C4-2B (cell line): ENCODE results near the gene COPS2.

Source experiments
- H3K27ac ChIP-seq: fragments of 450-650 bp; 2 replicates; pipeline ENCODE4 v1.5.1; 2017
- ZFX ChIP-seq: fragments of 450-650 bp; IDR thresholded peaks from 2 replicates; pipeline ENCODE4 v1.6.1; 2017
- TF ChIP-seq, protein P1 (sequence below): fragments of 450-650 bp; conservative IDR thresholded peaks from 2 replicates; pipeline ENCODE4 v1.5.1; 2017; ENCODE audit warnings: mild to moderate bottlenecking

The COPS2 gene

DNA sequence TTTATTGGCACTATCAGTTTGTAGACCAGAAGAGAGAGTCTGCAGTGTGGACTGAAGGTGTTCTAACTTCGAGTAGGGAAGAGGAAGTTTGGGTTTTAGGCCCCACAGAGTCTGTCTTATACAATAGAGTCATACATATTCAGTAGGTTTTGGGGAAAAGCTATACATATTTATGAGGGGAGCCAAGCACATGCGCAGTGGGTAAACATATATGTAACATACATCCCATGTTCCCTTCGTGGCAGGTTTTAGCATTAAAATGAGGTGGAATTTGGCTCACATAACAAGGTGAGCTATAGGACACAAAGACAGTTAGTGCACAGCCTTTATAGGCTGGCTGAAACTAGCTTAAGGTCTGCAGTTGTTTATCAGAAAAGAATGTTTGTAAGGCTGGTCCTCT is 19.5 kb upstream of the COPS2 start:
- no peak for TF ChIP-seq ZFX
- TF ChIP-seq, protein P1, sequence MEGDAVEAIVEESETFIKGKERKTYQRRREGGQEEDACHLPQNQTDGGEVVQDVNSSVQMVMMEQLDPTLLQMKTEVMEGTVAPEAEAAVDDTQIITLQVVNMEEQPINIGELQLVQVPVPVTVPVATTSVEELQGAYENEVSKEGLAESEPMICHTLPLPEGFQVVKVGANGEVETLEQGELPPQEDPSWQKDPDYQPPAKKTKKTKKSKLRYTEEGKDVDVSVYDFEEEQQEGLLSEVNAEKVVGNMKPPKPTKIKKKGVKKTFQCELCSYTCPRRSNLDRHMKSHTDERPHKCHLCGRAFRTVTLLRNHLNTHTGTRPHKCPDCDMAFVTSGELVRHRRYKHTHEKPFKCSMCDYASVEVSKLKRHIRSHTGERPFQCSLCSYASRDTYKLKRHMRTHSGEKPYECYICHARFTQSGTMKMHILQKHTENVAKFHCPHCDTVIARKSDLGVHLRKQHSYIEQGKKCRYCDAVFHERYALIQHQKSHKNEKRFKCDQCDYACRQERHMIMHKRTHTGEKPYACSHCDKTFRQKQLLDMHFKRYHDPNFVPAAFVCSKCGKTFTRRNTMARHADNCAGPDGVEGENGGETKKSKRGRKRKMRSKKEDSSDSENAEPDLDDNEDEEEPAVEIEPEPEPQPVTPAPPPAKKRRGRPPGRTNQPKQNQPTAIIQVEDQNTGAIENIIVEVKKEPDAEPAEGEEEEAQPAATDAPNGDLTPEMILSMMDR, result no peak
- H3K27ac ChIP-seq, result no peak overlapping the region

DNA sequence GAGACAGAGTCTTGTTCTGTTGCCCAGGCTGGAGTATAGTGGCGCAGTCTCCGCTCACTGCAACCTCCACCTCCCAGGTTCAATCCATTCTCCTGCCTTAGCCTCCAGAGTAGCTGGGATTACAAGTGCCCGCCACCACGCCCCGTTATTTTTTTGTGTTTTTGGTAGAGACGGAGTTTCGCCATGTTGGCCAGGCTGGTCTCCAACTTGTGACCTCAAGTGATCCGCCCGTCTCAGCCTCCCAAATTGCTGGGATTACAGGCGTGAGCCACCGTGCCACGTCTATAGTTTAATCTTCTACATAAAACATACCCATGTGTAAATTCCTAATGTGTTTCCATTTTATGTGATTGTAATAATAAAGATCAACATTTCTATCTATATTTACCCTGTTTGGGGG is 16.4 kb upstream of the COPS2 start:
- H3K27ac ChIP-seq, result peak overlapping the region; percentile 80; the same call in 1 of the 2 replicates
- TF ChIP-seq, protein P1, result no peak
- TF ChIP-seq ZFX, result no peak

DNA sequence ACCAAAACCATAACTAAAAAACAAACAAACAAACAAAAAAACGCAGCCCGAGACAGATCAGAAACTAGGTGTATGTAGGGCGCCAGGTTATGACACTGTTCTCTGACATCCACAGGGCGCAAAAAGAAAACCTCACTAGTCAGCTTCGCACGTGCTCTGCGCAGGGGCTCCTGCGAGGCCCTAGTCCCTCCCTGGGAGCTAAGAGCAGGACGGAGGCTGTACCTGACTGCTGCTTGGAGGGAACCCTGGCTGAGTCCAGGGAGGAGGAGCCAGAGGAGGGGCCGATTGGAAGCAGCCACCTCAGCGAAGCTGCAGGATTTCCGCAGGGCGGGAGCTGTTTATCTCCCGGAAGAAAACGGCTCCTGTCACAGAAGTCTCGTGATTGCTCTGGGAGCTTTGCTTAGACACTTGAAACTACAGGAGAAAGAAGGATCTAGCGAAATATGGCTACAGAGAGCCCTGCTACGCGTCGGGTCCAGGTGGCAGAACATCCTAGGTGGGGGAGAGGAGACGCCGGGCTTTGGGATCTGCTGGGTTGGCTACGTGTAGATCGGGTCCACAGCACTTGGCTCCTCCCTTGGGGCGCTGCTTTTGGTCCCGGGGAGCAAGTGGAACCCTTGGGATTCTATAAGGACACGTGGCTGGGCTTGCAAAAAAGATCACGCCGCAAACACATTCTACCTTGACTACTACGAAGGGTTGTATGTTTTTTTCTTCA is 14.6 kb upstream of the COPS2 start, which contains the start of gene GALK2:
GALK2 (plus strand) TSS at position 368 of the 718 bp plus-strand sequence; CDS start at position 444, 76 bp downstream.
- H3K27ac ChIP-seq, result peak within 1 kb of the TSS; percentile 80
- TF ChIP-seq, protein P1, result no peak
- no peak for TF ChIP-seq ZFX

DNA sequence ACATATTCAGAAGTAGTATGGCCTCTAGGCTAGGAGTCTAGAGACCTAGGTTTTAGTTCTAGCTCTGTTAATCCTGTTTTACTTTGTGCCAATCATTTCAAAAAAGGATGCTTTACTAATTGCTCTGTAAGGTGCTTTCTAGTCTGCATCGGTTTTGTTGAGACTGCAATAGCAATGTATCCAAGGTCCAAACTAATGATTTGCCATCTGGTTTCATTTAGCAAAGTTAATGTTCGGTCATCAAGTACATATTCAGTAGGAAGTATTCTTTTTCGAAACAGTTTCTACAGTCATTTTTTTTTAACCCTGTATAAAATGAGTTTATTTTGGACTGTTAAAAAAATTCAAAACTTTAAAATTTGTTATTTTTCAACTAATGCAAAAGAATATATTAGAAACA is 12.6 kb upstream of the COPS2 start:
- TF ChIP-seq, protein P1, result no peak
- no peak for TF ChIP-seq ZFX

DNA sequence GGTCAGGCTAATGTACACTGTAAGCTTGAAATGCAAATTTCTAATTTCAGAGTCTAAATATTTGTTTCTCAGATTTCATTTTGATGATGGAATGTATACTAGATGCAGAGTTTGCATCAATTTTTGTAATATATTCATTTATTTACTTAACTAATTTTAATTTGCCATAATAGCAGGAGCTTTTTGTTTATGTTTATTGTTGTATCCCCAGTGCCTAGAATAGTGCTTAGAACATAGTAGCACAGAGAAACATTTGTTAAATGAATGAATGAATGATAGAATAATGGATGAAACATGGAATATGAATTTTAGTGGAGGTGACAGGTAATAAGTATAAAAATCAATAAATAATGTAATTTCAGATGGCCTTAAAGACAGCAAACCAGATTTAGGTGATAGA is 9.5 kb upstream of the COPS2 start:
- TF ChIP-seq, protein P1, result no peak
- TF ChIP-seq ZFX, result no peak
- no peak overlapping the region for H3K27ac ChIP-seq

More for the DNA sequence above, 12.6 kb upstream of the COPS2 start:
- H3K27ac ChIP-seq, result no peak overlapping the region

DNA sequence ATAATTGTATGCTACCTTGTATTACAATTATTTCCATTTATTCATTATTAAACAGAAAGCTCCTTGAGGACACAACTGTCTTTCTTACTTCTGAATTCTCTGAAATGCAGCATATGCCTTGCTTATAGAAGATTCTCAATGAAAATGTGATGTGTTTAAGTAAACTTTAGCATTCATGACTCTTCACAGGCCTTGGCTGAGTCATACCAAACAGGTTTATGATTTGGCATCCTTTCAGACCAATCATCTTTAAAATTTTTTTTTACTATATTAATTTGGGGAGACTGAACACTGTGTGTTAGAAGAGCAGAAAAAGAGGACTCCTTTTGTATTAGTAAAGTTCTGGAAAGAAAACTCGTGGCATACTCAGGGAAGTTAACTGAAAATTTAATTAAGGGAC is 8.3 kb upstream of the COPS2 start:
- TF ChIP-seq, protein P1, result no peak
- TF ChIP-seq ZFX, result no peak
- H3K27ac ChIP-seq, result no peak overlapping the region

DNA sequence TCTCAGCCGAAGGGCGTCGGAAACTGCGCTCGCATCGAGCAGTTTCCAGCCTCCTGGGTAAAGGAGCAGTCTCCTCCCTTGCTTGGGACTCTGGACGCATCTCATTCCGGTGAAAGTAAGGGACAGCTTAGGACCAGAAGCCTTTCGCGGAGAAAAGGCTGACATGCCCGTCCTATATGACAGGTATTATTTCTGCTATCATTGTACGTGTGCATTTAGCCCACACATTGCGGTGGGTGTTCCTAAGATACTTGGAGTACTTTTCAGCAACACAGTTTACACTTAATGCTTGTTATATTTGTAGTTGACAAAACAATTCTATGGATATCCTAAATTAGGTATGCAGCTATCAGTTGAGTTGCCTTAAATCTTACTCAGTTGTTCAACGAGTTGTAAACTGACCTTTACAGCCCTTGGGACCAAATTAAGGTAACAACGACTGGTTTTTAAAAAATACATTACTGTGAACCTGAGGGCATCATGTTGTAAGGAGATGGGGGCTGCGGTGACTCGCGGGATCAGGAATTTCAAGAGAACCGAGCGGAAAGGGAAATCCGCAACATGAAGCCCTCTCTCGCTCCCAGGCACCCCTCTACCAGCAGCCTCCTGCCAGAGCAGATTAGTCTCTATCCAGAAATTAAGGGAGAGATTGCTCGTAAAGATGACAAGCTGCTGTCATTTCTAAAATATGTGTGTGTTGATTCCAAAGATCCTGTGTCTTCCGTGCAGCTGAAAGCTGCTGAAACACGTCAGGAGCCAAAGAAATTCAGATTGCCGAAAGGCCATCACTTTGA is 632 bp upstream of the COPS2 start:
- no peak for TF ChIP-seq ZFX
- TF ChIP-seq, protein P1, result no peak
- peak overlapping the region; percentile 86 for H3K27ac ChIP-seq
